NCI-H2227 (cell line): ENCODE data around the gene LDLR.
A peak's percentile ranks its signal among the peaks of the same experiment; 100 is the strongest.
"Not testable (repeated sequence)": the region's sequence is repeated elsewhere in the genome, so short reads cannot be mapped to it uniquely, and the experiment has no call there.

Experiments
- DNase-seq: peaks from one replicate; lab custom pipeline; 2025; ENCODE audit not compliant: unreplicated experiment; lab: John Stamatoyannopoulos, UW

The LDLR gene

DNA sequence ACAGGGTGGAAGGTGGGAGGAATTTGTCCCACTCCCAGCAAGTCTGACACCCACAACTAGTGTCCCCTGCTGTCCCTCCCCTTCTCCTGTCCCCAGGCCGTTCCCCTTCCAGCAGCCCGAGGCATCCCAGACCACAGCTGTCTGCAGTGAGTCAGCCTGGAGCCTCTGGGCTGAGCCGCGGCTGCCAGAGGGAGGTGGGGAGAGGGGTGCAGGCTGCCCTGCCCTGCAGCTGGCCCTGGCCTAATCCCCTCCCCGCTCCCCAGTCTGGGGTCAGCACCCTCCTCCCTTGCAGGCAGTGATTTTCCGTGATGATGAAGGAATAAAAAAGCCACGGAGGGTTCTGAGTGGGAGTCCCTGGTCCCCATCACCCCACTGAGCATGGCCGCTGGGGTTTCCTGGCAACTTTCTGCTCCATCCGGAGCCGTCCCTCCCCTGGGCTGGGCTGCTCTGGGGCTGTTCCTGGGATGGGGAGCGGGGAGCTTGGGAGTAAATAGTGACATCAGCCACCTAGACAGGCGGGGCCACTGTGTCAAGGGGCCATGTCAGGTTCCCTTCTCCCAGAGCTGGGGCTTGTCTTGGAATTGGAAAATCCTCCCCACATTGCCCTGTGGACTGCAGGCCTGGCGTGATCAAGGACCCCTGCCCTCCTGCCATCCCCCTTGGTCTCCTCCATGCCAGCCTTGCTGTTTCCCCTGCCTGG, 49.5 kb downstream of the LDLR start:
- DNase-seq = peak; percentile 25

DNA sequence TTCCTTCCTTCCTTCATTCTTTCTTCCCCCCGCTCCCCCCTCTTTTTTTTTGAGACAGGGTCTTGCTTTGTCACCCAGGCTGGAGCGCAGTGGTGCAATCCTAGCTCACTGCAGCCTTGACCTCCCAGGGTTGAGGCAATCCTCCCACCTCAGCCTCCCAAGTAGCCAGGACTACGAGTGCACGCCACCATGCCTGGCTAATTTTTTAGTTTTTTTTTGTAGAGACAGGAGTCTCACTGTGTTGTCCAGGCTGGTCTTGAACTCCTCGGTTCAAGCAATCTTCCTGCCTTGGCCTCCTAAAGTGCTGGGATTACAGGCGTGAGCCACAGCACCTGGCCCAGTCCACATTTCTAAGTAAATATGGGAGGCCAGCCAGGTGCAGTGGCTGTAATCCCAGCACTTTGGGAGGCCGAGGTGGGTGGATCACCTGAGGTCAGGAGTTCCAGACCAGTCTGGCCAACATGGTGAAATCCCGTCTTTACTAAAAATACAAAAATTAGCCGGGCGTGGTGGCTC, 50.8 kb downstream of the LDLR start:
- DNase-seq = not testable (repeated sequence)

DNA sequence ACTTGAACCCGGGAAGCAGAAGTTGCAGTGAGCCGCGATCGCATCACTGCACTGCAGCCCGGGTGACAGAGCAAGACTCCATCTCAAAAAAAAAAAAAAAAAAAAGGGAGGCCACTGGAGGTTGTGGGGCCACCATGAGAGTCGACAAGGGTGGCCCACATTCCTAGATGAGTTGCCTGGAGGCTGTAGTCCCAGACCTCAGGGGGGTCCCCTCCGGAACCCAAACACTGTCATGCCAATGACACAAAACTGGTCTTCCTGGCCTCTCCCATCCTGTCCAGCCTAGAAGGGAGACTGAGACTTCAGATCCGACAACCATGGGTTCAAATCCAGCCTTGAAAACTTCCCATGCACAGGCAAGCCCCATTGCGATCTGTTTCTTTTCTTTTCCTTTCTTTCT, 51.6 kb downstream of the LDLR start:
- DNase-seq = no peak

DNA sequence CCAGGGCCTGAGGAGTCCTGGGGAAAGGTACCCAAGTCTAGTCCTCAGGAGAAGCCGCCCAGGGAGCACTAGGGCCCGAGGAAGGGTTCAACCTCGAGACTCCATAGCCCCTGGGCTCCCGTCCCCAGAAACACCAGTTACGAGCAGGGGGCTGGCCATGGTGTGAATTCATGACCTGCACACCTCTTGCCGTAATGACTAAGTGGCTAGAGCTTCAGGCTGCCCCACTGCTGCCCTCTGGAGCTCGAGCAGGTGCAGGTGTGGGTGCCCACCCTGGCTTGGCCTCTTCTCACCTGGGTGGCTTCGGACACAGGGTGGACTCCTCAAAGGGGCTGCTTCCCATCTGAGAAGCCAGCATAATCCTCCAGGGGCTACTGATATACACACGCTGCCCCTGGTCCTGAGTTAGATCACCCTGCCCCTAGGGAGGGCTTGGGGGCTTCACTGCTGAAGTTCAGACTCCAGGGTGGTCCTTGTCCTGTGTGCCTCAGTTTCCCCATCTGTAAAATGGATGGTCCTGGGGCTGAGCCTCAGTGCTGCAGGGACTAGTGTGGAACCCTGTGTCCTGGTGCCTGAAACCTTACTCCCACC, 52.8 kb downstream of the LDLR start:
- DNase-seq = no peak

DNA sequence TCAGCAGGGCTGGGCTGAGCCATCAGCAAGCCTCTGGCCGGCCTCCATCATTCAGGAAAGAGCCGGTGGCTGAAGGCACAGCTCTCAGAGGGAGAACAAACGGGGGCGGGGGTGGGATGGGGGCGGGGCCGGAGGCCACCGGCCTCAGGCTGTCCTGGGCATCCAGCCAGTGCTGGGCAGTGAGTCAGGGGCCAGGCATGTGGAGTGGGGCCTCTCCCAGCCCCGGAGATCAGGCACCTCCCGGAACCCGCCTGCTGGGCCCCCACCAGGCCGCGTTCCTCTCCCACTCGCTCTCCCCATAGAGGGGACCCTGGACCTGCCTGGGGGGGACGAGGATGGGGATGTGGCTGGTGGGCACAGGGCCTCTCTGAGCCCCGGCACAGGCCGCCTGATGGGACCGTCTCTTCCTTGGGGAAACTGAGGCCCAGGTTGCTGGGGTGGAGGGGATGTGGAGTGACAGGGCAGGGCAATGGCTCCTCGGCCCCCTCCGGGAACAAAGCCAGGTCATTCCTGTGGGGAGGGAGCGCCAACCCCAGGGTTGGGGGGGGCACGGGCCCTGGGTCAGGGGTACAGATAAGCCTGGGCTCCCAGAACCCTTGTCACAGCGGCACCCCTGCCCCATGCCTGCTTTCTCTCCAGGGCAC, 53.4 kb downstream of the LDLR start:
- peak; percentile 17 for DNase-seq

DNA sequence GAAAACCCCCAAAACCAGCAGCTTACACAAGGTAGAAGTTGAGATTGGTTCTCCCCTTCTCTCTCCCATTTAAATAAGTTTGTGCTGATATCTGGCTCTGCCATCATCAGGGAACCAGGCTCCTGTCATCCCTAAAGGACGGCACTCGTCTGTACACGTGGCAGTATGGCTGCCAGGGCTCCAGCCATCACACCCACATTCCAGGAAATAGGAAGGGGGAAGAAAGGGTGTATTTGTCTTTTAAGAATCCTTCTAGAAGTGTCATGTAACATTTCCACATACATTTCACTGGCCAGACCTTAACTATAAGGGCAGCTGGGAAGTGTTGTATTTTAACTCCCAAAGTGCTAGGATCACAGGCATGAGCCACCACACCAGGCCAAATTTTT, 56.3 kb downstream of the LDLR start:
- DNase-seq = no peak

DNA sequence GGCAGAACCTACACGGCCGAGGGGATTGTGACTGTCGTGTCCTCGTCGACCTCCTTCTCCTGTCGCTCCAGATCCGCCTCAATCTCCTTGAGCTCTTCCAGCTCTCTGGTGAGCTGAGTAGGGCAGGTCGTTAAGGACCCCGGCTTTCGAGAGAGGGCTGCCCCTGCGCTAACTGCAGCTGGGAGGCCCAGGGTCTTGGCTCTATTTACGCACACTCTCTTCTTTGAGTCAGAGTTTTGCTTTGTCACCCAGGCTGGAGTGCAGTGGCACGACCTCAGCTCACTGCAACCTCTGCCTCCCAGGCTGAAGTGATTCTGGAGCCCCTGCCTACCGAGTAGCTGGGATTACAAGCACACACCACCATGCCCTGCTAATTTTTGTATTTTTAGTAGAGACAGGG, 58.7 kb downstream of the LDLR start:
- DNase-seq = no peak

DNA sequence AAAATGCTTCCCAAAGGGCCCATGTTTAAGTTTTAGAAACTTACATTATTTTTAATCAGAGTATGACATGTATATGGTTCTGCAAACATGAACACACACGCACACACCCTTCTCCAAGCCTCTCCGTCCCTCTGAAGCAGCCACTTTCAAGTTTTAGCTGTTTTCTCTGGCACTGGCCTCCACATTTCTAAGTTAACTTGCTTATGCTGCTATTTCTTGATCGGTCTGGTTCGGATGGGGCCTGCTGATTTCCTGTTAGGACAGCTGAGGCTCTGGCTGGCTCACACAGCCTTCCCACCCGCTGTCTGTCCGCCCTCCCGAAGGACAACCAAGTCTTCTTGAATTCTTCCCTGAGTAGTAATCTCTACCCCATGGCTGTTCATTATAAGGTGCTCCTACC, 61.9 kb downstream of the LDLR start:
- no peak for DNase-seq

DNA sequence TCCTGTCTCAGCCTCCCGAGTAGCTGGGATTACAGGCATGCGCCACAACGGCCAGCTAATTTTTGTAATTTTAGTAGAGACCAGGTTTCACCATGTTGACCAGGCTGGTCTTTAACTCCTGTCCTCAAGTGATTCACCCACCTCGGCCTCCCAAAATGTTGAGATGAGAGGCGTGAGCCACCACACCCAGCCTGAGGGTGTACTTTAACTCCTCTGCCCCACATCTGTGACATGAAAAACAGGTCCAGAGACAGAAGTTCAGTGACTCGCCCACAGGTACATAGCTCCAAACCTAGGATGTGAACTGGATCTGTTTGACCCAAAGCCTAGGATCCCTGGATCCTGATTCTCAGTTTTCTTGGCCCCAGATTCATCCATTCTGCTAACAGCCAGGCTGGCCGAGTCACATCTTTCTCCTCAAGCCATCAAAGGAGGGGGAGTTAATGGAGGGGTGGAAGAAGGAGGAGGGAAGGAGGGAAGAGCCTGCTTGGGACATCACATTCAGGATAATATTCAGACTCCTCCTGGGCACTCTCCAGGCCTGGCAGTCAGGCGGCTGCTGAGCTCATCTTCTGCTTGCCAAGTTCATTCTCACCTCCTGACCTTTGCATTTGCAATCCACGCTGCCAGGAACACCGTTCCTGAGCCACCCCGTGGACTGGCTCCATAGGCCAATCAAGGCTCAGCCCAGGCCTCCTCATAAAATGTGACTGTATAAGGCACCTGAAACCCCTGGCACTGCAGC, 63.2 kb downstream of the LDLR start:
- DNase-seq = no peak

DNA sequence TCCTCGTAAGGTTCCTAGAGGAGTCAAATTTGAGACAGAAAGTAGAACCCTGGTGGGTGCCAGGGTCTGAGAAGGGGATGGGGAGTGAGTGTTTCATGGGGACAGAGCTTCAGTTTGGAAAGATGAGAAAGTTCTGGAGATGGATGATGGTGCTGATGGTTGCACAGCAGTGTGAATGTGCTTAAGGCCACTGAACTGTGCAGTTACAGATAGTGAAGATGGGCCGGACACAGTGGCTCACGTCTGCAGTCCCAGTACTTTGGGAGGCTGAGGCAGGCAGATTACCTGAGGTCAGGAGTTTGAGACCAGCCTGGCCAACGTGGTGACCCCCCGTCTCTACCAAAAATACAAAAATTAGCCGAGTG, 65.4 kb downstream of the LDLR start:
- DNase-seq = no peak

DNA sequence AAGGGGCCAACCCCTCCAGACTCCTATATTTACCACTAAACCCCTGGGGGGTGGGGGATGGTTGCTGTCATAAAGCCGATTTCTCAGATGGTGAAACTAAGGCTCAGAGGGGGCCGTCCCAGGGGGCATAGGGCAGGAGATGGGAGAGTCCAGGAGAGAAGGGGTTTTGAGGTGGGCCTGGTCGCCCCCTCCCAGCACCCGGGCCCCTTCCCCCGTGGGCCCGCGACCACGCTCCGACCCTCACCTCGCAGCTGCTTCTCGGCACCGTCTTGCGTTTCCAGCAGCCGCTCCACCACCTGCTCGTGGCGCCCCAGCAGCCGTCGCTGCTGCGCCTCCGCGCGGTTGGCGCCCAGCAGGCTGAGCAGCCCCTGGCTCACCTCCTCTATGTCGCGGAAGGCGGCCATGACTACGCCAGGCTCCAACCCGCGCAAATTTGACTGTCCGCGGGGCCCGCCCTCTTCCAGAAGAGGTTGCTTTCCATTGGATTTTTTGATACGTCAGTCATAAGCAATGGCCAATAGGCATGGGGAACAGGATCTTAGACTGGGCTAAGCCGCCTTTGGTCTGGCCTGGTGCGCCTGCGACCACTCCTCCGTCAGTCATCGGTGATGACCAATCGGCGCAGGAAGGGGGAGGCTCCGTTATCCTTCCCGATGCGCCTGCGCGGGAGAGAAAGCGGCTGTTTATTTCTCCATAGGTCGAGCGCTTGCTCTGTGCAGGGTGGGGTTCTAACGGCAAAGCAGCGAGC, 66.3 kb downstream of the LDLR start, which contains the start of gene SPC24:
SPC24 (minus strand) TSS at position 410 of the 748 bp plus-strand sequence; CDS start at position 404, 6 bp downstream.
- DNase-seq = peak; percentile 95

DNA sequence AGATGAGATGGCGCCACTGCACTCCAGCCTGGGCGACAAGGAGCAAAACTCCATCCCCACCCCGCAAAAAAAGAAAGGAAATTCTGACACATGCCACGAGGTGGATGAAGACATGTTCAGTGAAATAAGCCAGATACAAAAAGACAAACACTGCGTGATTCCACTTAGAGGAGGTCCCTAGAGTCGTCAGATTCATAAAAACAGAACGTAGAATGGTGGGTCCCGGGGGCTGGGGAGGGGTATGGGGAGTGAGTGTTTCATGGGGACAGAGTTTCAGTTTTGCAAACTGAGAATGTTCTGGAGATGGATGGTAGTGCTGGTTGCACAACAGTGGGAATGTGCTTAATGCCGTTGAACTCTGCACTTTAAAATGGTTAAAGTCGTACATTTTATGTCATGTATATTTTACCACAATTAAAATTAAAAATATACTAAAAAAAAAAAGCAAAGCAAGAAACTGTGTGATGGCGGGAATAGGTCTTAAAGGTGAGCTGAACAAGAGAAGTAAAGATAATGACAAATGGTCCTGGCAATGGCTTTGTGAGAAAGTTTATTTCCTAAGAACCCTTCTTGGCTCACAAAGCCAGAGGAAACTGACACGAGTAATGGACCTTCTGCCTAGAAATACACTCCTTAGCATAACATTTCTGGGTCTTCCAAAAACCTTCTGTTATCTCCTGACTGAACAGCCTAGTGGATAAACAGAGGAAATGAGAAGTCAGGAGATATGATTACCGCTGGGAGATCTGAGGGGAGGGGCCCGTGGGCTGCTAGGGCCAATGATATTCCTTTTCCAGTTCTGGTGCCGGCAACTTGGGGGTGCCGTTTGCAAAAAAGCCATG, 70.6 kb downstream of the LDLR start:
- no peak for DNase-seq

DNA sequence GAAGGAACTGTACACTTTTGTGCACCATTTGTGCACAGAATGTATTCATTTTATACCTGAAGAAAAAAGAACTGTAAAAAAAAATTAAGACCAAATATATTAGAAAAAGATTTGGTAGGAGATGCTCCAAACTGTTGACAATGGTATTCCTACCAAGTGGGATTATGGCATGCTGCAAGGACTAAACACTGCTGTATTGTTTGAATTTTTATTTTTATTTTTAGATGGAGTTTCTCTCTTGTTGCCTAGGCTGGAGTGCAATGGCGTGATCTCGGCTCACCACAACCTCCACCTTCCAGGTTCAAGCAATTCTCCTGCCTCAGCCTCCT, 71.1 kb downstream of the LDLR start:
- DNase-seq = not testable (repeated sequence)

DNA sequence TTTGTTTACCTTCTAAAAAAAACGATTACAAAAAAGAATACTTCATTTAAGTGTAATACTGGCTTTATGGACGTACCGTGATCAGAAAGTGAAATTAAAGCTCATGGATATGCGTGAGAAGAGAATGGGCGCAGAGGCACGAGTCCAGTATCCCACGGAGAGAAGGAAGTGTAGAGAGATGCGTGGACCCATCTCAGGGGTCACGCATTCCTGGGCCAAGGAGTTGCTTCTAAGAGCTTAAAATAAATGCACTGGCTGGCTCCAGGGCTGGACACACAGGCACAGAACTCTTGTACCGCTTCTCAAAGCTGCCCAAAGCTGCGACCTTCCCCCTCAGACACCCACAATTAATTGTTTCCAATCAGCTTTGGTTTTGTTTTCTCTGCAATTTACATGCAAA, 75.0 kb downstream of the LDLR start:
- no peak for DNase-seq

DNA sequence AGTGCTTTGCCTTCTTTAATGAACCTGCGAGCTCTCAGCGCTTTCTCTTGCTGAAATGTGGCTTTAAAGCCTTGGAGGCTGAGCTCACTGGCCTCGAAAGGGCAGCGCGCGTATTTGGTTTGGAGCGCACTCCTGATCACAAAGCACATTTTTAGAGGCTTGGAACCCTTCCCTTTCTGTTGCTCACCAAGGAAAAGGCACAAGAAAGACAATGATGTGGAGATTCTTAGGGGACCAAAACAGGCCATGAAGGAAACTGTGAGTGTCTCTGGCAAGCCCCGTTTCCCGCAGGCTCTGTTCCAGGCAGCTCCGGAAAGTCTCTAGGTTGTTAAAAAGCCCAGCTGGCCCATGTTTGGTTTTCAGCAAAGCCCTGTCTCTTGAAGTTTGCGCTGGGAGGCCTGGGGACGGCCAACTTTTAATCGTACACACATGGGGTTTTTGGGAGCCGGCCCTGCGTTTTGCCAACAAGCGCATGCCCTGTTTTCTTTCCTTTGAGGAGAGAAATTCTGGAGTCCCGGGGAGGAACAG, 75.7 kb downstream of the LDLR start:
- DNase-seq = no peak

DNA sequence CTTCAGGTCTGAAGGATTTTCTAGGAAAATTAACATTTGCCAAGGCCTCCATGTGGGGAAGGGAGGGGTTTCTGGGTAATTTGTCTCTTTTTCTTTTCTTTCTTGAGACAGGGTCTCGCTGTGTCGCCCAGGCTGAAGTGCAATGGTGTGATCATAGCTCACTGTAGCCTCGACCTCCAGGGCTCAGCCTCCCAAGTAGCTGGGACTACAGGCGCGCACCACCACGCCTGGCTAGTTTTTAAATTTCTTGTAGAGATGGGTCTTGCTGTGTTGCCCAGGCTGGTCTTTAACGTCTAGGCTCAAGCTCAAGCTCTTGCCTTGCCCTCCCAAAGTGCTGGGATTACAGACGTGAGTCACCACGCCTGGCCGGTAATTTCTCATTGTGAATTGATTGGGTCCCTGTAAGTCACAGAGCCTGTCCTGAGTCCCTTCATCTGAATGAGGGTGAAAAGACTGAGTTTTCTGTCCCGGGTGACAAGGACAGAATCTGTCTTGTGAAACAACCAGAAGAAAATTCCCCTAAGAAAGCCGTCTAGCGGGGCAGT, 76.3 kb downstream of the LDLR start:
- DNase-seq = no peak

DNA sequence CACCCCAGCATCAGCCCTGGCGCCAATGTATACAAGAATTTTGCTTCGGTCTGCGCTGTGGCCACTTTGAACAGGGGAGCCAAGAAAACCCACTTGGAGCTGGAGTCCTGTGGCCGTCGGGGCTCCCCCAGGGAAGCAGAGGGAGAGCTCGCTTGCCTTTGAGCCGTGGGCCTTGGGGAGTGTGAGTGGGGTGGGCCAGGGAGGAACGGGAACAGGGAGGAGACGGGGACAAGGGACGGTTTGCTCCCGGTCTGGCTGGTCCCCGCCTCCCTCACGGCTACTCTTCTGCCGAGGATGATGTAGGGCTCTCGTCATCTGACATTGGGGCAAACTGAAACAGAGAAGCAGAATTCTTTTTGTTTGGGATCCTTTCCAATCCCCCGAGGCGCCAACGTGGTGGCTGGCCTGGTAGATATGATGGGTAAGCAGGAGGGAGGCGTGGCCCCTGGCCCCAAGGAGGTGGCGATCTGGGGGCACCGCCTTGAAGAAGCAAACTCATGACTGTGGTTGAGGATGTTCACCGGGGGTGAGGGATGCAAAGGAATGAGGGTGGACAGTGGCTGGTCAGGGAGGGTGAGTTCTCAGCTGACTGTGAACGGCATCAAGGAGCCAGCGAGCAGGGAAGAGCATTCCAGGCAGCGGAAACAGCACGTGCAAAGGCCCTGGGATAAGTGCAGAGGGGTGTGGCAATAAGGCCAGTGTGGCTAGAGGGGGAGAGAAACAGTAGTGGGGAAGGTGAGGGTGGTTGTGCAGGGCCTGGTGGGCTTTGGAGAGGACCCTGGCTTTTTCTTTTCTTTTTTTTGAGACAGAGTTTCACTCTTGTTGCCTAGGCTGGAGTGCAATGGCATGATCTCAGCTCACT, 77.2 kb downstream of the LDLR start:
- no peak for DNase-seq

DNA sequence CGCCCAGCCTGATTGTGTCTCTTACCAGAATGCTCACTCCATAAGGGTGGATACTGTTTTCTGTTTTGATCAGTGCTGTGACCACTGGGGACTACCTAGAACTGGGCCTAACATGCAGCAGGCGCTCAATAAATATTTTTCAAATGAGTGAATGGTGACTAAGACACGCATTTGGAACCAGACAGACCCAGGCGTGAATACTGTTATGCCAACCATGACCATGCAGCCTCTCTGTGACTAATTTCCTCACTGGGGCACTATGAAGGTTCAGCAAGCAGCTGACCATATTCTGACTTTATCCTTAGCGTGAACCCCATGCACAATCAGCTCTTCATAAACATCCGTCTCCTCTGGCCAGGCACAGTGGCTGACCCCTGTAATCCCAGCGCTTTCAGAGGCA, 79.3 kb downstream of the LDLR start:
- DNase-seq = no peak
